Heart left ventricle (tissue), 13 donors: ENCODE data around the gene ZDHHC4.

ENCODE experiments used
- CTCF ChIP-seq, 12 donors: fragments of 200-600 bp; sonication (generic) in 4 of 12; IDR thresholded peaks; one replicate each; pipeline versions ENCODE4 v1.5.0 to v1.8.0; 2018 to 2022; ENCODE audit warnings: antibody characterized with exemption in 12 of 12, mild to moderate bottlenecking in 5 of 12
- POLR2A ChIP-seq, 2 donors: fragments of 450-650 bp; IDR thresholded peaks; one replicate each; pipeline ENCODE4 v1.6.1; 2017; ENCODE audit warnings: antibody characterized with exemption in 2 of 2, mild to moderate bottlenecking in 2 of 2, moderate library complexity in 2 of 2
- donor health status: ischemic (EF 13 %, LVEDD 7.1; RV severe dilation, severe dysfunction).
- donor health status: DM: no; HTN: yes; CAD: no.
- donor health status: DM: no; HTN: no; CAD: no.
- donor health status: ischemic (EF 25% LVEDD 6.9; RV normal size, moderate dysfunction).
- donor health status: ischemic (EF 25% LVEDD 5.7; RV mildly dilated, moderate dysfunction).
- donor health status: ischemic (EF 35%, LVEDD 5.7; RV mildly dilated, moderate dysfunction).
- donor health status: nonischemic (EF 11% LVEDD 7.7; RV severe dilation, severe dysfunction).
- donor health status: DM: yes; HTN: yes; CAD: no.
- donor health status: PGD.
- donor health status: ischemic (EF 29% LVEDD 5.4; RV normal size, mild dysfunction).
- donor health status: nonischemic (EF 23%, LVEDD 6.1; RV moderate dilation, normal function).

- no peak for TF ChIP-seq CTCF (IDR thresholded peaks at IDR 0.05)
- TF ChIP-seq POLR2A (IDR thresholded peaks at IDR 0.05) = no peak
Observed at GRCh38 chr7:6607651-6608051, 30.4 kb downstream of the ZDHHC4 start.
